GM19328 (cell line): Measurements from ENCODE around the gene EFNB3.

Source experiments
- ATAC-seq: cut with Tn5 transposase; IDR thresholded peaks from one replicate; pipeline ENCODE4 v1.9.1; 2021; ENCODE audit warnings: mild to moderate bottlenecking, moderate library complexity; ENCODE audit not compliant: unreplicated experiment

The EFNB3 gene, protein sequence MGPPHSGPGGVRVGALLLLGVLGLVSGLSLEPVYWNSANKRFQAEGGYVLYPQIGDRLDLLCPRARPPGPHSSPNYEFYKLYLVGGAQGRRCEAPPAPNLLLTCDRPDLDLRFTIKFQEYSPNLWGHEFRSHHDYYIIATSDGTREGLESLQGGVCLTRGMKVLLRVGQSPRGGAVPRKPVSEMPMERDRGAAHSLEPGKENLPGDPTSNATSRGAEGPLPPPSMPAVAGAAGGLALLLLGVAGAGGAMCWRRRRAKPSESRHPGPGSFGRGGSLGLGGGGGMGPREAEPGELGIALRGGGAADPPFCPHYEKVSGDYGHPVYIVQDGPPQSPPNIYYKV

GRCh38 chr17:7704601-7705268 is at the start of gene EFNB3:
TSS of gene EFNB3 (plus strand) at chr17:7705202. CDS start at chr17:7705599, 397 bp downstream.
- no peak for ATAC-seq

DNA sequence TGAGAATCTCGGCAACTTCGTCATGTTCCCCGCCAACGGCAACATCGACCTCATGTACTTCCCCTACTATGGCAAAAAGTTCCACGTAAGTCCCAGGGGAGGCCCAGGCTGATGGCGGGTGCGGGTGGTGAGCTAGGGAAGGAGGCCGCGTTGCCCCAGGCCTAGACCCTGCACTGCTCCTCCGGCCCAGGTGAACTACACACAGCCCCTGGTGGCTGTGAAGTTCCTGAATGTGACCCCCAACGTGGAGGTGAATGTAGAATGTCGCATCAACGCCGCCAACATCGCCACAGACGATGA is 49.5 kb upstream of the EFNB3 start:
- no peak for ATAC-seq

GRCh38 chr17:7656958-7657609 is 47.9 kb upstream of the EFNB3 start:
- no peak for ATAC-seq

GRCh38 chr17:7667656-7668406 is 37.2 kb upstream of the EFNB3 start:
- ATAC-seq = no peak

GRCh38 chr17:7668482-7668881 is 36.5 kb upstream of the EFNB3 start:
- no peak for ATAC-seq

- no peak for ATAC-seq
These were observed 31.8 kb upstream of the EFNB3 start for GRCh38 chr17:7673239-7673638.

- no peak for ATAC-seq
These were observed 30.1 kb upstream of the EFNB3 start for GRCh38 chr17:7674934-7675333.

- ATAC-seq = no peak
These were observed 28.5 kb upstream of the EFNB3 start for GRCh38 chr17:7676533-7676932.

DNA sequence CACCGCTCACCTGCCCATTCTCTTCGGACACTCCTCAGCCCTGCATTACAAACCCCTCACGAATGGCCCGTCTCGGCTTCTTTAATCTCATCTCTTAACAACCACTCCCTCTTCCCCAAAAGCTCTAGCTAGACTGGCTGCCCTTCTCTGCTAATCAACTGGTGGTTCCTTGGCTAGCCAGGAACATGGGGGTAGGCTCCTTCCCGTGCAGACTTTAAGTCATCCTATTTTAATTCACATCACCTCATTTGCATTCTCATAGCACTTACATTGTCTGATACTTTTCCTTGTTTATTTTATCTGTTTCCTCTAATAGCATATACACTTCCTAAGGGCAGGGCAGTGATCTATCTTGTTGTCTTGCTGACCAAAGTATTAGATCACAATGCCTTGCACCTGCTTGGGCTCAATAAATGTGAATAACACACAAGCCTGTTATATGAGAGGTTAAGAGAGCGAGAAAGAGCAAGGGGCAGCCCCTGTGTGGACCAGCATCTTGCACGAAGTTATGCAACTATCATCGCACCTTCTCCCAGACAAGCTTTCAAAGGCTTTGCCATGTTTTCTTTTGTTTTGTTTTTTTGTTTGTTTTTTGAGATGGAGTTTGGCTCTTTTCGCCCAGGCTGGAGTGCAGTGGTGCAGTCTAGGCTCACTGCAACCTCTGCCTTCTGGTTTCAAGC is 27.5 kb upstream of the EFNB3 start:
- no peak for ATAC-seq

GRCh38 chr17:7684851-7685532 is 20.0 kb upstream of the EFNB3 start:
- no peak for ATAC-seq

GRCh38 chr17:7685533-7686221 is 19.3 kb upstream of the EFNB3 start:
- no peak for ATAC-seq

- no peak for ATAC-seq
These were observed 18.6 kb upstream of the EFNB3 start for GRCh38 chr17:7686222-7687071.

GRCh38 chr17:7687072-7687907 is 17.7 kb upstream of the EFNB3 start, which contains the start of gene TP53:
TSS of gene TP53 (minus strand) at chr17:7687490. CDS start at chr17:7676594, 10,896 bp downstream.
- ATAC-seq = no peak

- peak; percentile 67 for ATAC-seq
These were observed 16.8 kb upstream of the EFNB3 start, which contains the start of gene WRAP53 for GRCh38 chr17:7687908-7688807. TSS of gene WRAP53 (plus strand) at chr17:7688477. CDS start at chr17:7688649, 172 bp downstream.

DNA sequence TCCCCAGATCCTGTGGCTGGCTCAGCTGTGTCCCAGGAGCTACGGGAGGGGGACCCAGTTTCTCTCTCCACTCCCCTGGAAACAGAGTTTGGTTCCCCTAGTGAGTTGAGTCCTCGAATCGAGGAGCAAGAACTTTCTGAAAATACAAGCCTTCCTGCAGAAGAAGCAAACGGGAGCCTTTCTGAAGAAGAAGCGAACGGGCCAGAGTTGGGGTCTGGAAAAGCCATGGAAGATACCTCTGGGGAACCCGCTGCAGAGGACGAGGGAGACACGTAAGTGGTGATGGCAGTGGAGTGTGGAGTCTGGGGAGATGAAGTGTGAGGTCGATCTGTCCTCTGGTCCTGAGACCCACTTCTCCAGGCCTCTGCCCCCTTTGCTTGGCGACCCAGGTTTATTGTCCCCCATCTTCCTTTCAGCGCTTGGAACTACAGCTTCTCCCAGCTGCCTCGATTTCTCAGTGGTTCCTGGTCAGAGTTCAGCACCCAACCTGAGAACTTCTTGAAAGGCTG is 16.1 kb upstream of the EFNB3 start:
- no peak for ATAC-seq

DNA sequence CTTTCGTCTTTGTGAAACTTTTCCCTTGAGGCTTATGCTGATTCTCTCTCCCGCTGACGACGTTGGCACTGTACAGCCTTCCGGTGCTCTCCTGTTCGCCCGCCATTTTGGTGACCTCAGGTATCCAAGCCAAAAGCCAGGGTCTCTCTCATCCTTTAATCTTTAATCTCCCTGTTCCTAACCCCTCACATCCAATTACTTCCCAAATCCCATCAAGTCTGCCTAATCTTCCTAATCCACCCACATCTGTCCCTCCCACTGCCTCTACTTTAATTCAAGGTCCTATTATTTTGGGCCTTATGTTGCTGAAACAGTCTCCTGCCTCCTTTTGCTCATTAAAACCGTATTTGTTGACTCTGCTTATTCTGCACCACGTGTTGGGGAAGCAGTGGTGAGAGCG is 9.4 kb upstream of the EFNB3 start:
- ATAC-seq = no peak
